ENCODE measurements around the gene HSPBAP1.
"Not testable (repeated sequence)": the region's sequence is repeated elsewhere in the genome, so short reads cannot be mapped to it uniquely, and the experiment has no call there.

Gene HSPBAP1

DNA sequence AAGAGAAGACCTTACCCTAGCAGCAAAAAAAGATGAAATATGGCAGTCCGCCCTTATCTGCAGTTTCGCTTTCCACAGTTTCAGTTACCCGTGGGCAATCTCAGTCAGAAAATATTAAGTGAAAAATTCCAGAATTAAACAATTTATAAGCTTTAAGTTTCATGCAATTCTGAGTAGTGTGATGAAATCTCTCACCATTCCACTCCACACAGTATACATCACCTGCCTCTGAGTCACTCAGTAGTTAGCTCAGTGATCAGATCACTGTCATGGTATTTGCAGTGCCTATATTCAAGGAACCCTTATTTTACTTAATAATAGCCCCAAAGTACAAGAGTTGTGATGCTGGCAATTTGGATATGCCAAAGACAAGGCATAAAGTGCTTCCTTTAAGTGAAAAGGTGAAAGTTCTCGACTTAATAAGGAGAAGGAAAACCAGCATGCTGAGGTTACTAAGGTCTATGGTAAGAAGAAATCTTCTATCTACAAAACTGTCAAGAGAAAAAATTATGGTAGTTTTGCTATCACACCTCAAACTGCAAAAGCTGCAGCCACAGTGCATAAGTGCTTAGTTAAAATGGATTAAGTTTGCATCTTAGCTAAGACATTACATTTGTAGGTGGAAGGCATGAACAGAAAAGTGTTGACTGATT lies 48.1 kb downstream of the HSPBAP1 start:
- in situ Hi-C loops (cut with MboI; ENCODE audit: low pct_unique_long_range_greater_than_20kb, low sequenced_read_pairs, unreplicated experiment) = no loop called here
- DNase-seq (ENCODE audit: low spot score) = no peak
- TF ChIP-seq, protein P1, sequence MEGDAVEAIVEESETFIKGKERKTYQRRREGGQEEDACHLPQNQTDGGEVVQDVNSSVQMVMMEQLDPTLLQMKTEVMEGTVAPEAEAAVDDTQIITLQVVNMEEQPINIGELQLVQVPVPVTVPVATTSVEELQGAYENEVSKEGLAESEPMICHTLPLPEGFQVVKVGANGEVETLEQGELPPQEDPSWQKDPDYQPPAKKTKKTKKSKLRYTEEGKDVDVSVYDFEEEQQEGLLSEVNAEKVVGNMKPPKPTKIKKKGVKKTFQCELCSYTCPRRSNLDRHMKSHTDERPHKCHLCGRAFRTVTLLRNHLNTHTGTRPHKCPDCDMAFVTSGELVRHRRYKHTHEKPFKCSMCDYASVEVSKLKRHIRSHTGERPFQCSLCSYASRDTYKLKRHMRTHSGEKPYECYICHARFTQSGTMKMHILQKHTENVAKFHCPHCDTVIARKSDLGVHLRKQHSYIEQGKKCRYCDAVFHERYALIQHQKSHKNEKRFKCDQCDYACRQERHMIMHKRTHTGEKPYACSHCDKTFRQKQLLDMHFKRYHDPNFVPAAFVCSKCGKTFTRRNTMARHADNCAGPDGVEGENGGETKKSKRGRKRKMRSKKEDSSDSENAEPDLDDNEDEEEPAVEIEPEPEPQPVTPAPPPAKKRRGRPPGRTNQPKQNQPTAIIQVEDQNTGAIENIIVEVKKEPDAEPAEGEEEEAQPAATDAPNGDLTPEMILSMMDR (IDR thresholded peaks at IDR 0.05; ENCODE audit: extremely low read depth, insufficient read depth, missing control alignments) = no peak

DNA sequence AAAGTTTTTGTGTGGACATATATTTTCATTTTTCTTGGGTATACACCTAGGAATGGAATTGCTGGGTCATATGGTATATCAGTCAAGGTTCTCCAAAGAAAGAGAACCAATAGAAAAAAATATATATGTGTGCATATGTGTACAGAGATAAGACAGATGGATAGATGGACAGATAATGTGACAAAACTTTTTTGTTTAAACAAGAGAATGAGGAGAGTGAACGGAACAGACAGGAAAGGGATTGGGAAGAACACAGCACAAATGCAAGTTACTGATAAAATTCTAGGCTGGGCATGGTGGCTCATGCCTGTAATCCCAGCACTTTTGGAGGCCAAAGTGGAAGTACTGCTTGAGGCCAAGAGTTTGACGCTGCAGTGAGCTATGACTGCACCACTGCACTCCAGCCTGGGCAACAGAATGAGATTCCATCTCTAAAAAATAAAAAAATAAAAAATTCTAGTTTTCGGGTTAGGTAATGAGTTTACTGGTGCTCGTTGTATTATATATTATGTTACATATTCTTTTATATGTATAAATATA lies 50.0 kb downstream of the HSPBAP1 start:
- no peak for DNase-seq (ENCODE audit: low spot score)
- TF ChIP-seq, protein P1 (IDR thresholded peaks at IDR 0.05; ENCODE audit: extremely low read depth, insufficient read depth, missing control alignments) = no peak
- in situ Hi-C loops (cut with MboI; ENCODE audit: low pct_unique_long_range_greater_than_20kb, low sequenced_read_pairs, unreplicated experiment) = no loop called here

DNA sequence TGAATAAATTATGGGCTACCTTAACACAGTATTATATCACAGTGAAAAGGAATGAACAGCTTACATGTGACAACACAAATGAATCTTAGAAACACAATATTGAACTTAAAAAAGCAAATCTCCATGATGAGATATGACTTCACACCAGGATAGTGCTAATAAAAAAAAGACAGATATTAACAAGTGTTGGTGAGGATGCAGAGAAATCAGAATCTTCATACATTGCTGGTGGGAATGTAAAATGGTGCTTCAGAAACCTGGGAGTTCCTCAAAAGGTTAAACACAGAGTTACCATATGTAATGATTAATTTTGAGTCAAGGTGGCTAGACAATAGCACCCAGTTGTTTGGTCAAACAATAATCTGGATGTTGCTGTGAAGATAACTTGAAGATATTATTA lies 51.4 kb downstream of the HSPBAP1 start:
- DNase-seq (ENCODE audit: low spot score) = no peak
- TF ChIP-seq, protein P1 (IDR thresholded peaks at IDR 0.05; ENCODE audit: extremely low read depth, insufficient read depth, missing control alignments) = no peak
- in situ Hi-C loops (cut with MboI; ENCODE audit: low pct_unique_long_range_greater_than_20kb, low sequenced_read_pairs, unreplicated experiment) = no loop called here

DNA sequence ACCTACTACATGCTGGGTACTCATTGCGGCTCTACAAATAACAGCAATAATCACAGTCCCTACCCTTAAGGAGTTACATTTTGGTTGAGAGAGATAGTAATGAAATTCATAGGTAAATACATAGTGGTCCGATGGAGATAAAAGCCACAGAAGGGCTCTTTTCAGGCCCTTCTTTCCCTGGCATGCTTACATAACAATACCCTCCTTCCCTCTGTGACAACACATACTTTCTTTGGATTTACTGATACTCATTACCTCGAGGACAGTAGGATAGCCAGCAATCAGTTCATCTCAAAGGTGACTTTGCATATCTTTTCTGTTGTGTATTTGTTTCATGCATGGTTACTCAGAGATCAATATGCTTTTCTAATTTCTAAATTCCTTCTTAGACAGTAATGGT lies 54.5 kb downstream of the HSPBAP1 start:
- TF ChIP-seq, protein P1 (IDR thresholded peaks at IDR 0.05; ENCODE audit: extremely low read depth, insufficient read depth, missing control alignments) = no peak
- no peak for DNase-seq (ENCODE audit: low spot score)
- in situ Hi-C loops (cut with MboI; ENCODE audit: low pct_unique_long_range_greater_than_20kb, low sequenced_read_pairs, unreplicated experiment) = no loop called here

DNA sequence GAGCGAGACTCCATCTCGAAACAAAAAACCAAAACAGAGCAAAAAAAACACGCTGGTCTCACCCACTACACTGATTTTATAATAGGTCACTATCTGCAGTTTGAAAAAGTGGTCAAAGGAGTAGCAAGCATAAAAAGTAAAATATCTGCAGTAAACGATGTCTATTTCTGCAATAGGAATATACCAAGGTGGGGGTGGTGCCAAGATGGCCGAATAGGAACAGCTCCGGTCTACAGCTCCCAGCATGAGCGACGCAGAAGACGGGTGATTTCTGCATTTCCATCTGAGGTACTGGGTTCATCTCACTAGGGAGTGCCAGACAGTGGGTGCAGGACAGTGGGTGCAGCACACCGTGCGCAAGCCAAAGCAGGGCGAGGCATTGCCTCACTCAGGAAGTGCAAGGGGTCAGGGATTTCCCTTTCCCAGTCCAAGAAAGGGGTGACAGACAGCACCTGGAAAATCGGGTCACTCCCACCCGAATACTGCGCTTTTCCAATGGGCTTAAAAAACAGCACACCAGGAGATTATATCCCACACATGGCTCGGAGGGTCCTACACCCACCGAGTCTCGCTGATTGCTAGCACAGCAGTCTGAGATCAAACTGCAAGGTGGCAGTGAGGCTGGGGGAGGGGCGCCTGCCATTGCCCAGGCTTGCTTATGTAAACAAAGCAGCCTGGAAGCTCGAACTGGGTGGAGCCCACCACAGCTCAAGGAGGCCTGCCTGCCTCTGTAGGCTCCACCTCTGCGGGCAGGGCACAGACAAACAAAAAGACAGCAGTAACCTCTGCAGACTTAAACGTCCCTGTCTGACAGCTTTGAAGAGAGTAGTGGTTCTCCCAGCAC lies 60.7 kb downstream of the HSPBAP1 start:
- in situ Hi-C loops (cut with MboI; ENCODE audit: low pct_unique_long_range_greater_than_20kb, low sequenced_read_pairs, unreplicated experiment); DNase-seq (ENCODE audit: low spot score): not testable (repeated sequence)

DNA sequence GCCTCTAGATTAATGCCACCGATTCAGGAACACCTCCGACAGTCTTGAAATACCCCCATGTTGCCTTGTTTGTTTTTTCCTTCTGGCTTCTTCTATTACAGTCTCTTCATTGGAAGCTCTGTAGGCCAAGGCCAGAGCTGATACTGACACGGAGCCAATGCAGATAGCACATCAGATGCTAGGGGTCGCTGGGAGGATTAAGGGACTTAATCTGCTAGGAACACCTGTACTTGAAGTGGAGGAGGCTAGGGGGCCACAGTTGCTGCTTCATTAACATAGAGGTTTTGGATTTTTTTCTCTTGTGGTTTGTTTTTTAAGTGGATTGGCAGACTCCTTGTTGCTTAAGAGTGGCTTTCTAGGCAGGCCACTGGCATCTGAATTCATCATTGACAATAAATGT lies 63.4 kb downstream of the HSPBAP1 start:
- no peak for DNase-seq (ENCODE audit: low spot score)
- in situ Hi-C loops (cut with MboI; ENCODE audit: low pct_unique_long_range_greater_than_20kb, low sequenced_read_pairs, unreplicated experiment) = no loop called here
- TF ChIP-seq, protein P1 (IDR thresholded peaks at IDR 0.05; ENCODE audit: extremely low read depth, insufficient read depth, missing control alignments) = no peak

All from GM13977 (cell line).